ENCODE data around the gene NRCAM.
"Not testable (repeated sequence)": the region's sequence is repeated elsewhere in the genome, so short reads cannot be mapped to it uniquely, and the experiment has no call there.

Gene NRCAM

GRCh38 chr7:108404509-108405420, 51.5 kb downstream of the NRCAM start:
- in situ Hi-C loops (cut with MboI; ENCODE audit: low sequenced_read_pairs), result no loop called here

DNA sequence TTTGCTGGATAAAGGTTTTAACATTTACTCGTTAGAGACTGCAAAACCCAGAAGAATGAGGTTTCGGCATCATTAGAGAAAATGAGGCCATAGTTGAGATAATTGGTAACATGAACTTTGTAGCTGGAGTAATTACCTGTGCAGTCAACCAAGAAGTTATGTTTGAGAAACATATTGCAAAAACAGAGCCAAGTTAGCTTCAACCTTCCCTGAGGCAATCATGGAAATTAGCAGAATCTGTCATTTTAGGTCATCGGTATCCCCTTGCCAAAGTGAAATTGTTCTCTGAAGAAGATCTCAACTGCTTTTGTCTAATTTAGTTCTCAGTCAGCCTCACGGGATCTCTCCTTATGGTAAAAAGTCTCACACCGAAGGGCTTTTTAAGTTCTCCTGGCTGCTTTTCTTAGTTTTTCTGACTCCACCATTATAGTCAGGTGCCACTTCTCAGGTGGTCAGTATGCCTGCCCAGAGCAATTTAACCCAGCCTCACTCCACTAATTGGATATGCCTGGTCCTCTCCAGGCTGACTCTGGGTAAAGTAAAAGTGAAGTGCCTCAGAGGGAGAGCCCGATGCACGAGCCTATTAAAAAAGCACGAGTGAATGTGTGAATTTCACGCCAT, 52.5 kb downstream of the NRCAM start:
- in situ Hi-C loops (cut with MboI; ENCODE audit: low sequenced_read_pairs), result no loop called here

- in situ Hi-C loops (cut with MboI; ENCODE audit: low sequenced_read_pairs), result no loop called here
These were observed 53.4 kb downstream of the NRCAM start for GRCh38 chr7:108402865-108403264.

- in situ Hi-C loops (cut with MboI; ENCODE audit: low sequenced_read_pairs), result no loop called here
These were observed 60.2 kb downstream of the NRCAM start for GRCh38 chr7:108396080-108396479.

GRCh38 chr7:108395426-108395825, 60.8 kb downstream of the NRCAM start:
- in situ Hi-C loops (cut with MboI; ENCODE audit: low sequenced_read_pairs), result no loop called here

GRCh38 chr7:108393097-108393496, 63.1 kb downstream of the NRCAM start:
- in situ Hi-C loops (cut with MboI; ENCODE audit: low sequenced_read_pairs), result not testable (repeated sequence)

DNA sequence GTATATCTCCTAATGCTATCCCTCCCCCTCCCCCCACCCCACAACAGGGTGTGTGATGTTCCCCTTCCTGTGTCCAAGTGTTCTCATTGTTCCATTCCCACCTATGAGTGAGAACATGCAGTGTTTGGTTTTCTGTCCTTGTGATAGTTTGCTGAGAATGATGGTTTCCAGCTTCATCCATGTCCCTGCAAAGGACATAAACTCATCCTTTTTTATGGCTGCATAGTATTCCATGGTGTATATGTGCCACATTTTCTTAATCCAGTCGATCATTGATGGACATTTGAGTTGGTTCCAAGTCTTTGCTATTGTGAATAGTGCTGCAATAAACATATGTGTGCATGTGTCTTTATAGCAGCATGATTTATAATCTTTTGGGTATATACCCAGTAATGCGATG, 68.5 kb downstream of the NRCAM start:
- in situ Hi-C loops (cut with MboI; ENCODE audit: low sequenced_read_pairs), result not testable (repeated sequence)

DNA sequence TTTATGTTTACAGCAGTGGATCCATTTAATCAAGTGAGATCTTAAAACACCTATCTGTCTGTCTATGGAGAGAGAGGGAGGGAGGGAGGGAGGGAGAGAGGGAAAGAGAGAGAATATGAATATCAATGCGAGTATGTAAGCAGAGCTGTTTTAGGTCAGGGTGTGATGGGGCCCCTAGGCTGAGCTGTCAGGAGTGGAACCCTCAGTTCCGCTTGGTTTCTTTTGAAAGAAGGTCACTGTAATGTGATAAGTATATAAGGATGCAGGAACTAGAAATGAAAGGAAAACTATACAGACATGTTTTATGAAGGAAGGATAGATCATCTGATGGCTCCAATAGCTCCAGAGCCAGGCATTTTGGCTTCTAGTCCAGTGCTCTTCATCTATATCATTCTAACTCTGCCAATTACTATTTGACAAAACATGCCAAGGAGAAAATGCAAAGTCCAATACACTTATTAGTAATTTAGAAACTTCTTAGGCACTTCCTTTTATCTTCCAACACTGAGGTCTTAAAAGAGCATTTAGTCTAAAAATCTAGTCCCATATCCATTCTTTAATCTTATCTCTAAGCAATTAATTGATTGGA, 70.3 kb downstream of the NRCAM start:
- in situ Hi-C loops (cut with MboI; ENCODE audit: low sequenced_read_pairs), result no loop called here

DNA sequence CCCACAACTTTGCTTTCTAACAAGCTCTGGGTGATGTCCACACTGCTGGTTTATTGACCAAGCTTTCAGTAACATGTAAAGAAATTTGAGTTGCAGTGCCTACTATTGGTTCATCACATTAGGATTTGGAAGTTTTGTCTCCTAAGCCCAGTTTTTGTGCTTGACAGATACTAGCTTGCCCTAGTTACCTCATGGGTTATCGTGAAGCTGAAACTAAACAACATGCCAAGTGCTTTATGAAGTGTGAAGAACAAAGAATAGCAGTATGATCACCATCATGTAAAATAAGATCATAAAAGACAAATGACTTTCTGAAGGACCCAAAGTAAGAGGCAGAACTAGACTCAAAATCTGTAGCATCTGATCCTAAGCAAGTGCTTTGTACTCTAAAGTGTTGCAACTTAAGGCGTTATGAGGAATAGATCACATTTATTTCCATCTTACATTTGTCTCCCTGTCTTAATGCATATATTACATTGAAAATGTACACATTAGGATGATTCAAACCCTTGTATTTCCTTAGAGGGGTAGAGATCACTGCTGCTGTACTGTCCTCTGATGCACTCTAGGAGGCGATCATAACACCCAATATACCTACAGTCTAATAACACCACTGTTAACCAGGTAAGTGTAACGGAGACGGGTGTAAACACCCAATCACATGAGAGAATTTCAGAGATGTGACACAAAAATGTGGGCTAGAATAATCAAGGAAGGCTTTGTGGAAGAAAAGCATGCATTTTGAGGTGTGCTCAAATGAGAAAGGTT, 71.3 kb downstream of the NRCAM start:
- in situ Hi-C loops (cut with MboI; ENCODE audit: low sequenced_read_pairs), result no loop called here

GRCh38 chr7:108382932-108383331, 73.3 kb downstream of the NRCAM start:
- in situ Hi-C loops (cut with MboI; ENCODE audit: low sequenced_read_pairs), result no loop called here

DNA sequence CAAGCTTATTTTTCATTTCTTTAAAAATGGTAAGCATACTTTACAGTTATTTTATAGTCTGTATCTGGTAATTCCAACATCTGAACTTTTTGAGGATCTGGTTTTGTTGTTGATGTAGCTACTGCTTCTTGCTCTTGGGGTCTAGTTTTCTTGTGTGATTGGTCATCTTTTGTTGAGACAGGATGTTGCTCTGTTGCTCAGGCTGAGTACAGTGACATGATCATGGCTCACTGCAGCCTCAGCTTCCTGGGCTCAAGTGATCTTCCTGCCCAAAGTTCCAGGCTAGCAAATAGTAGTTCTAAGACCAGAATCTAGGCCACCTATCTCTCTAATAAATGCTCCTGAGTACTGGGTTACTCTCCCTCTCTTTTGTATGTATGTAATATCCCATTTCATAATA, 75.7 kb downstream of the NRCAM start:
- in situ Hi-C loops (cut with MboI; ENCODE audit: low sequenced_read_pairs), result no loop called here

- in situ Hi-C loops (cut with MboI; ENCODE audit: low sequenced_read_pairs), result no loop called here
These were observed 80.0 kb downstream of the NRCAM start for GRCh38 chr7:108376206-108376605.

GRCh38 chr7:108375668-108376067, 80.6 kb downstream of the NRCAM start:
- in situ Hi-C loops (cut with MboI; ENCODE audit: low sequenced_read_pairs), result no loop called here

DNA sequence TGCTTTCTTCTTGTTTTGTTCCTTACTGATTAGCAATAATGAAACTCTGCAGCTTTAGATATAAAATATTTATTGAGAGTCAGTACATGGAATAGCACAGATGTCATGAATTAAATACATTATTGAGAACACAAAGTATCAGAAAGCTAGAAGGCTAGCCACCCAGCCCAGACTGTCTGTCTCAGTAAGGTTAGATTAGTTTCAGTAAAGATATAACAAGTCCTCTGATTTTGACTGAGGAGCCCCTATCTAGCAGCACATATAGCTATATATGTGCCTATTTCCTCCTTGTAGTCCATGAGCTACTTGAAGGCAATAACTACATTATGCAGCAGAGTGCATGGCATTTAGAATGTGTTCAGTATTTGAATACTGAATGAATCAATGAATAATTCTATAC, 81.3 kb downstream of the NRCAM start:
- in situ Hi-C loops (cut with MboI; ENCODE audit: low sequenced_read_pairs), result no loop called here

DNA sequence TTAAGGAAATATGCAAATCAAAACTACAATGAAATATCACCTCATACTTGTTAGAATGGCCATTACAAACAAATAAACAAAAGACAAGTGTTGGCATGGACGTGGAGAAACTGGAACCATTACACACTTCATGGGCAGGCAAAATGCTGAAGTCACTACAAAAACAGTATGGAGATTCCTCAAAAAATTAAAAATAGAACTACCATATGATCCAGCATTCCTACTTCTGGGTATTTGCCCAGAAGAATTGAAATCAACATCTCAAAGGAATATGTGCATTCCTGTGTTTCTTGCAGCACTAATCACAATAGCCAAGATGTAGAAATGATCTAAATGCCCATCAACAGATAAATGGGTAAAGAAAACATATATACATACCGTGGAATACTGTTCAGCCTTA, 83.6 kb downstream of the NRCAM start:
- in situ Hi-C loops (cut with MboI; ENCODE audit: low sequenced_read_pairs), result no loop called here

DNA sequence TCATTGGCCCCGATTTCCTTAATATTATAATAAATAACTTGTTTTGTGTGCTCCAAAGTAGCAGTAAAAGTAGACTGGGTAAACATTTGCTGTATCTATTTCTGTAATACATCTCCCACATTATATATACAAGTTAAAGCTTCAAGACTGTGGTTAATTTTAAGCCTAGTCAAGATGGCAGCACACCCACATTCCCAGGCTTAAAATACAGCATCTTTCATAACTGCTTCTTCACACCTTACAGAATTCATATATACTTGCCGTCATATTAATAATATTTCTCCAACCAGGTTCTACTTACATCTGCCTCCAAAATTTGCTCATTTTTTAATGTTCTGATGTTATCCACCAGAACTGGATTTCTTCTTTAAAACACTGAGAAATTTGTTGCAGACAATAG, 85.6 kb downstream of the NRCAM start:
- in situ Hi-C loops (cut with MboI; ENCODE audit: low sequenced_read_pairs), result no loop called here

DNA sequence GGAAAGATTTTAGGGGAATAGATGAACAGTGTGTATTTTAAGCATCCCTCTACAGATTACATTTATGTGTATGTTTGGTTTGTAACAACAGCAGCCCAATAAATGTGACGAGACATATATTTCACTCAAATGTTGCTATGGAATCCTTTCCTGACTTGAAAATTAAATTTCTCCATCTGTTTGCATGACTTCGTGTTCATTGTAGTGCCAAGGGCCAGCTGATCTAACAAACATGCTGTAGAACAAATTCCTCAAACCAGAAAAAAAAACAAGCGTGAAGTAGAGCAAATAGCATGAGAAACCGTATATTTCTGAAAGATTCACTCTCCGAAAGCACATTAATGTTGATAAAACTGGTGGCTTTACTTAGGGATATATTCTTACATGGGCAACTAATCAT, 87.8 kb downstream of the NRCAM start:
- in situ Hi-C loops (cut with MboI; ENCODE audit: low sequenced_read_pairs), result no loop called here

- in situ Hi-C loops (cut with MboI; ENCODE audit: low sequenced_read_pairs), result no loop called here
These were observed 88.3 kb downstream of the NRCAM start for GRCh38 chr7:108367946-108368345.

GRCh38 chr7:108367314-108367713, 88.9 kb downstream of the NRCAM start:
- in situ Hi-C loops (cut with MboI; ENCODE audit: low sequenced_read_pairs), result no loop called here

DNA sequence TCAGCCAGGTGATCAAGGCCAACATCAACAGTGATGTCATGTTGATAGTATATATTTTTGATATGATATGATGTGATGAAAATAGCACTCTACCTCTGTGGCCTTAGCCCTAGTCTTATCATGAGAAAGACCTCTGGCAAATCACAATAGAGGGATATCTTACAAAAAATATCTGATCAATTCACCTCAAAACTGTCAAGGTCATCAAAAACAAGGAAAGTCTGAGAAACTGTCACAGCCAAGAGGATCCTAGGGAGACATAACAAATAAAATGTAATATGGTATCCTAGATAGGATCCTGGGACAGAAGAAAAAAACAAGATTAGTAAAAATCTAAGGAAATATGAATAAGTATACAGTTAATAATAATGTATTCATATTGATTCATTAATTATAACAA, 92.6 kb downstream of the NRCAM start:
- in situ Hi-C loops (cut with MboI; ENCODE audit: low sequenced_read_pairs), result no loop called here

DNA sequence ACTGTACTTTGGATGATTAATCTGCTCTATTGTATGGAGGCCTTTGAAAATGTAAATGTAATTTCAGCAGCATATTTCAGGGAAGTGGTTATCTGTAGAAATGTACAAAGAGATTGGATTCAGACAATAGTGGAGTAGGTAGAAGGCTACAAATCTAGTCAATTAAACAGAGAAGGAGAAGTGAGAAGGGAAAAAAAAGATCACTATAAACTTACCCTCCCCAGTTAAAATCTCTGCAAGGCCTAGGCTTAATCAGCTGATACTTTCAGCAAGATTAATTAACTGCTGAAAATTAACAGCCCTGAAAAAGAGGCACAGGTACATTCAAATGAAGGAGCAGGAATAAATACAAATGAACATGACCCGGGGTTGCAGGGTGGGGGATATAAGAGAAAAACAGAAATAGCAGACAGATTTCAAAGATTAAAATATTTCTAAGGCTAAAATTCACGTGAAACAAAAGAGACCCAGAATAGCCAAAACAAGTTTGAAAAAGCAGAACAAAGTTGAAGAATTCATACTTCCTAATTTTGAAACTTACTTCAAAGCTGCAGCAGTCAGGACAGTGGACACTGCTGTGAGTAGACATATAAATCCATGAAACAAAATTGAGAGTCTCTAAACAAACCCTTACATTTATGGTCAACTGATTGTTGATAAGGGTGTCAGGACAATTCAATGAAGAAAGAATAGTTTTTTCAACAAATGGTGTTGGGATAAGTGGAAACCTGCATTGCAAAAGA, 96.0 kb downstream of the NRCAM start:
- in situ Hi-C loops (cut with MboI; ENCODE audit: low sequenced_read_pairs), result no loop called here
